NCI-H1105 (cell line): ENCODE measurements around the gene CANT1.
A peak's percentile ranks its signal among the peaks of the same experiment; 100 is the strongest.

Source experiments
- DNase-seq: peaks from one replicate; lab custom pipeline; 2025; lab: John Stamatoyannopoulos, UW

CANT1 gene

DNA sequence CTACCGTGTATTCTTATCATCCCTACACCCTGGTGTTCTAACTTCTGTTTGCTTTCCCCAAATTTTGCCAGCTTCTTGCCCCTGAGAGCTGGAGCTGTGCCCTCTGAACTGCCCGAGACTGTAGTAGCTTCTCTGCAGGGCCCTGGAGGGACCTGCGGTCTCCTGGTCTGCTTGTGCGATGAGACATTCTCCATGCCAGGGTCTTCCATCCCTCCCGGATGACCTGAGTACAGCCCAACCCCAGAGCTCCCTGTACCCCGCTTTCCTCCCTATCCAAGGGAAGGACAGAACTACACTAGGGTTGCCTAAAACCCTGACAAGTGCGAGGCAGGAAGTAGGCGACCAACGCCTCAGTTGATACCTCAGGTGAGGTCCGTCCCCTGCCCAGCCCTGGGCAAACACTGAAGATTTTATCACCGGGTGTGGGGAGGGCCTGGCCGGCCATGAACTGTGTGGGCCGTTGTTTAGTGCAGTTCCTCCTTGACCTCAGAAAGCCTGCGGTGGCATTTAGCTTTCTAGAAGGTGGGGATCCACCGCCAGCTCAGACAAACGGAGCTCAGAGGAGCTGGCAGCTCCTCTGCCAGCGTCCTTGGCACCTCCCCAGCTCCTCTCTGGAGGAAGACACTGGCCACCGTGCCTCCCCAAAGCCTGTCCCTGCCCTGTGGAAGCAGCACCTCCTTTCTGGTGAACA is 13.7 kb downstream of the CANT1 start:
- no peak for DNase-seq

DNA sequence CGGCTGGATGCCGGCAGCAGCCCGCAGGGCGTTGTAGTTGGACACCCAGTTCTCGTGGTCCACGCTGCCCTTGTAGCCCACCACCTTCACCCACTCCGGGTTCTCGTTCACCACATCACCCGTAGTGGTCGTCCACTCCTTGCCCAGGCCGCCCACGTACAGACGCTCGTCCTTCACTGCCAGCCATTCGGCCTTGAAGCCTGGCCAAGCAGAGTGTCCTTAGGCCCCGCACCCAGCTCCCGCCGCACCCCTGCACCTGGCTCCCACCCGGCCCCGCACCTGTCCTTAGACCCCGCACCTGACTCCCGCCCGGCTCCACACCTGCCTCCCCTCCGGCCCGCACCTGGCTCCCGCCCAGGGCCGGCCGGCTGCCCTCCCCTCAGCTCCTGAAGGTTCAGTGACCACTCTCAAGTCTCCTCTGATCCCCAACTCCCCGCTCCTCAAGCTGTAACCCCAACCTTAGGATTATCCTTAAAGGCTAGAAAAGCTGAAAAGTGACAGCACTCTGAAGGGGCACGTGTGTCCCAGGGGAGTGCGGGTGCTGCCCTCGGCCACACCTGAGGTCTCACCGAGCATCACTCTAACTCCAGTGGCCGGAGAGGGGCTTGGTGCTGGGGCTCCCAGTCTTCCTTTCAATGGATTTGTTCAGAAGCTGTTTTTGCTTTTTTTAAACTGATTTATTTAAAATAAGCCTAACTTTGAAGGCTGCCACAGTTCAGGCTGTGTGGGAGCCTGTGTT is 14.4 kb downstream of the CANT1 start:
- no peak for DNase-seq

DNA sequence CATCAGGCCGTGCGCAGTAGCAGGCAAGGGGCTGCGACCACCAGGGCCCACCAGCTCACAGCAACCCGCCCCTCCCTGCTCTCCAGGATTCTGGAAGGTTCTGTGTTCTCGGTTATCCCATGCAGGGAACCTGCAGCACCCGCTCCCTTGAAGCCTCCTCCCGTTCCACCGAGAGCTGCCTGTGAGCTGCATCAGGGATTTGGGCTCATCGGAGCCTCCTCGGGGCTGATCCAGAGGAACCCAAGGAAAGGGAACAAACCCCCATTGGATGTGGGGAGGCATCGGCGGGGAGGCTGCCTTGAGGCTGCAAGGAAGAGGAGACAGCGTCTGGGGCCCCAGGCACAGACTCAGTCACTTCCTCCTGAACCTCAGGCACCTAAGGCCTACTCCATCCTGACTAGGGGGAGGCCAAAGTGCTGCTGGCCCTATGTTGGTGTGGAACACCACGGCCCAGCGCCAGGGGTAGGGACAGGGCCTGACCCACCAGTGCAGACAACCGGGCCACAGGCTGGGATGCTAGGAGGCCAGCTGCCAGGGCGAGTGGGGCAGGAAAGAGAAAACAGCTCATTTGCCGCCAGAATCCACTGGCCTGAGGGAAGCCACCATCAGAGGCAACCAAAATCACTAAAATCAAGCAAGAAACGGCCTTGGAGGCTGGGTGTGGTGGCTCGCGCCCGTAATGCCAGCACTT is 15.4 kb downstream of the CANT1 start:
- no peak for DNase-seq

DNA sequence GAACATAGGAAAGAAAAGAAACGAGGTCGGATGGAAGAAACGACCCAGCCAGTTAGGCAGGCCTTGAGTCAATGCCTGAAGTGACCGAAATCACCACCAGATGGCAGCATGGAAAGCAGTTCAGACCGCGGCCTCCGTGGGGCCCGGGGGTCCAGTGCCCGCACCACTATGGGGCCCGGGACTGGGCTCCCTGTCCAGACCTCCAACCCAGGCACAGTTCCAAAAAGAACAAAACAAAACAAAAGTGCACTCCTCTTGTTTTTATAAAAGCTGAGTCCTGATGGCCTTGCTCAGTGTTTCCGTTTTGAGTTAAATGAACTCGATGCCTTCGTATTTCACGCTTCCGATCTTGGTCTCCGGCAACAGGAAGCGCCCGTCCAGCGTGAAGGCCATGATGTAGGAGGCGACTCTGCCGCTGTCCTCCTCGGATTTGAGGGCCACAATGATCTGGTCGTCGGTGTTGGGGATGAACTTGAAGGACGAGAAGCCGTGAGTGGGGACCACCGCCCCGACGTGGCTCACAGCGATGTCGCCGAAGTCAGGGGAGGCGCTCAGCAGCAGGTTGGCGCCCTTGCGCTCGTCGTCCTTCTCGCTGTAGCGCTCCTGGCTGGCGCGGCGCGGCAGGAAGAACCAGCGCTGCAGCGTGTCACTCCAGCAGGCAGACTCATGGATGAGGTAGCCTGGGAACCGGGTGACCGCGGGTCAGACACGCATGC is 16.2 kb downstream of the CANT1 start:
- DNase-seq: peak; percentile 19

DNA sequence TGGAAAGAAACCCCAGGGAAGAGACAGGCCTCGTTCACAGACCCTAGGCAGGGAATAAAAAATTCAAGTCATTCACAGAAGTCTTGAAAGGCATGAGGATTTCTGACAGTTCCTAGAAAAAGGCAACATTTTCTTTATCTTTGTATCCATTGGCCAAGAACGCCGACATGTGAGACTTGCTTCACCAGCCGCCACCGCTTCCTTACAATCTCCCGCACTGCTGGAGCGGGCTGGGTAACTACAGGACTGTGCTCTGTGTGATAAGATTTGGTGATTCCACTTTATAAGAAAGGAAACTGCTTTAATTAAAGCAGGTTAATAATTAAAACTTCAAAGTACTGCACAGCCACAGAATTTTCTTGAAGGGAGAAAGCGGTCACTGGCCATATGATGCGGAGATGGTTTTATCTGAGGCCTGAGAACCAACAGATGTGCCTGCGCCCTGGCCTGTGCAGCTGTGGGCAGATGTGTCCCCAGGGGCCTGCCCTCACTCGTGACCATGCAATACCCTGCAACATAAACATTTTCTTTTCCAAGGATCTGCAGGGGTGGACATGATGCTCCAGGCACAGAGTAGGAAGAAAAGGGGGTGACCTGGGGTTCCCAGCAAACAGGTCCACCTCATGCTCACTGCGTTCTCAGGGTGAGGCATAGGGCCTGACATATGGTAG is 16.9 kb downstream of the CANT1 start:
- no peak for DNase-seq

DNA sequence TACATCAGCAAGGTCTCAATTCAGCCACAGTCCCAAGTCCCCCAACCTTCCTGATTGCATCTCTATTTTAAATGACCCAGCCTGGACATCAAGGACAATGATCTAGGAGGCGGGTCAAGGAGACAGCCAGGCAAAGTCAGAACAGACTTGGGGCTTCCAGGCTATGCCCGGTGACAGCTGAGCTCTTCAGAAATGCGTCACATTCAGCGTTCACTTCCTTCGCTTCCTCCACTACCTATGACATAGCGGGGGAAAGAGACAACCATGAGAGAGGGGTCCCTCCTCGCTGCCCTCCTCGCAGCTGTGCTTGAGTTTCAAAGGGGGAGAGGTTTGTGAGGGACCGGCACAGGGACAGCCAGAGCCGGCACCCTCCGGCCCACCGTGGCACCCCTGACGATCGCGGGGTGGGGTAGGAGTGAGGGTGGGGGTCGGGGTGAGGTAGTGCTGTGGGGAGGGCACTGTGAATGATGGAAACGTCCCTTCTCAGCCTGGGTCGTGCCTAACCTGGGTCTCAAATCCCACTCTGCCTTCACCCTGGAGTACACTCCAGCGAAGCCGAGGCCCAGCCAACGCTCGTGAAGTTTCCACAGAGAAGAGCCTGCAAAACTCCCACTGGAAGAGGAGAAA is 17.5 kb downstream of the CANT1 start:
- no peak for DNase-seq

DNA sequence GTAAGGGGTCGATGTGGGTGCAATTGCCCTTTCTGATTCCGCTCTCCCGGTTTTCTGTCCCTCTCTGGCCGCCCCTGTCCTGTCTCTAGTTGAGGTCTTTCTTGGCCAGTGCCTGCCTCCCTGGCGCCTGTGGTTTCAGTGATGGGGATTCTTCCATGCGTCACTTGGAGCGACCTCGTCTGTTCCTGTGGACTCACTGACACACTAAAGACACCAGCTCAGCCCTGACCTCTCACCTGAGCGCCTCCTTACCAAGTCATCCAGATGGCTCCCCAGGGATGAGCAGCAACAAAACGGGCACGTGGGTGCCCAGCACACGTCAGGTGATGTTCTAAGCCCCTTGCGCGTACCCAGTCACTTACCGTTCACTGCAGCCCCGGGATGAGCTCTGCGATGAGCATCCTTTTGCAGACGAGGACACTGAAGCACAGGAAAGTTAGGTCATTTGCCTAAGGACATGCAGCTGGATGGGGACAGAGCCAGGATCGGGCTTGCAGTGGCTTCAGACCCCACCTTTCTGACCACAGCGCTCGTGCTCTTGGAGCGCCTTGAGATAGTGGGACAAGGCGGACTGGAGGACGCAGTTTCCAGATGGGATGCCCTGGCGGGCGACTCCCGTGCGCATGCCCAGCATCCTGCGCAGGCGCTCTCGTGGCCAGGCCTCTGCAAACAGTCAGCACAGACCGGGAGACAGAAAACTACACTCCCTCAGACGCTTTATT is 18.4 kb downstream of the CANT1 start:
- DNase-seq: no peak

DNA sequence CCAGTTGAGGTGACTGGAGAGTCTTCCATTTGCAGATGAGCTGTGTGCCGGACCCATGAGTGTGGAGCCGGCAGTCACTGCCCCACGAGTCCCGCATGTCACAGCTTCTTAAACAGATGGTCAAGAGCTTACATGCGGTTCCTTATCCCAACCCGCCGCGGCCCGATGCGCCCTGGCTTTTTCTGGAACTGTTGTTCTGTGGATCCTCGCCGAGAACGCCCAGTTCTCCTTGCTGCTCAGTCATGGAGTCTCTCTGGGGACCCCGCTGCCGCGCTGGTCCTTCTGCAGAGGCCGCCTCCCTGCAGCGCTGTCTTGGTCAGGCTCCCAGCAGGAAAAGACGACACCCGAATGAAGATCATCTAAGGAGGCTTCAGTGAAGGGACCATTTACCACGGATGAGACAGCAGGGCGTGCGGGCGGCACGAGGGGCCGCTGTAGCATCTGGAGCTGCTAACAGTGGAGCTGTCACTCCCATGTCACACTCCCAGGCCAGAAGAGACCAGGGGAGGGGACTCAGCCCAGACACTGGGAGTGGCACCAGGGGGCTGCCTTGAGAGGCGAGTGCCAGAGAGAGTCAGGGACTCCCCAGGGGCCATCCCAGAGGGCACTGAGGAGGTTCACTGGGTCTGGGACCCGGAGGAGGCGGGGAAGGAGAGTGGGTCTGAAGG is 19.1 kb downstream of the CANT1 start:
- no peak for DNase-seq

DNA sequence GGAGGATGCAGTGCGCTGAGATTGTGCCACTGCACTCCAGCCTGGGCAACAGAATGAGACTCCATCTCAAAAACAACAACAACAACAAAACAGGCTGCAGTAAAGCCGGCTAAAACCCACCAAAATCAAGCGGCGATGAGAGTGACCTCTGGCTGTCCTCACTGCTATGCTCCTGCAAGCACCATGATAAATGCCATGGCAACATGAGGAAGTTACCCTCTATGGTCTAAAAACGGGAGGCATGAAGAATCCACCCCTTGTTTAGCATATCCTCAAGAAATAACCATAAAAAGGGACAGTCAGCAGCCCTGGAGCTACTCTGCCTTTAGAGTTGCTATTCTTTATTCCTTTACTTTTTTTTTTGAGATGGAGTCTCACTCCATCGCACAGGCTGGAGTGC is 21.4 kb downstream of the CANT1 start:
- no peak for DNase-seq

DNA sequence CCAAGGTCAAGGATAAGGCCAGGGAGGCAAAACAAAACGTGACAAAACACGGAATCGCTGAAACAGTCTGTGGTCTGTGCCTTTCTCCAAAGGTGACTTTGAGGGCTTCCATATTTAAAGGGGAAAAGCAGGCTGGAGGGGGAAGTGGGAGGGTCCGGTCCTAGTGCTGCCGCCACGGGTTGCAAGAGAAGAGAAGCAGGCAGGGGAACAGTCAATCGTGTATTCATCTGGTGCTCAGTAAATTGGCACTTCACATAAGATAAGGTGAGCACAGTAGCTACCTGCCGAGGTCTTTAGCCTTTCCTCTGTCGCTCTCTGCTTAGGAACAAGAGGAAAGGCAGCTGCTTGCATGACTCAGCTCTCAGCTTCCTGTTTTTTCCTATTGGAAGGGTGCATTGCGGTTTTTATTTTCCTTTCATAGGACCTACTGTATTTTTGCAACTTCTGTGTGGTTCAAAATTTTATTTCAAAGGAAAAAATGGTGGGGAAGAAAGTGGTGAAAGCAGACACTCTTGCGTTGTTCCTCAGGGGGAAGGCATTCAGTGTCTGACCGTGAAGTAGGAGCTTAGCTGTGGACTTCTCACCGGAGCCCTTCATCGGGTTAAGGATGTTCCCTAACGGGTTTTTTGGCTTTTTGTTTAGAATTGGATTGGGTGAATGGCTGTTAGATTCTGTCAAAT is 22.8 kb downstream of the CANT1 start:
- DNase-seq: no peak

DNA sequence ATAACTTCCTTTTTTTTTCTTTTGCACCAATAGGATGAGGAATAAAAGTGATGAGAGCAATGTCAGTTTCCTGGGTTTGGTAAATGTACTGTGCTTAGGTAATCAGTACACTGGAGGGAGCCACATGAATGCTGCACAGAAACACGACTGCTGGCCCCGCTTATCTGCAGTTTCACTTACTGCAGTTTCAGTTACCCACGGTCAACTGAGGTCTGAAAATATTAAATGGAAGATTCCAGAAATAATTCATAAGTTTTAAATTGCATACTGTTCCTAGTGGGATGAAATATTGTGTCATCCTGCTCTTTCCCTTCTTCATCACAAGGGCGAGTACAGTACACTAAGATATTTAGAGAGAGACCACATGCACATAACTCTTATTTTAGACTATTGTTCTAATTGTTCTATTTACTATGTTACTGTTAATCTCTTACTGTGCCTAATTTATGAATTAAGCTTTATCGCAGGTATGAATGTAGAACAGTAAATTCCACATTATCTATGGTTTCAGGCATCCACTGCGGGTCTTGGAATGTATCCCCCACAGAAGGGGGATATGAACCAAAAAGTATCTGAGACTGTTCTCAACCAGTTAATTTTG is 23.4 kb downstream of the CANT1 start:
- DNase-seq: no peak

DNA sequence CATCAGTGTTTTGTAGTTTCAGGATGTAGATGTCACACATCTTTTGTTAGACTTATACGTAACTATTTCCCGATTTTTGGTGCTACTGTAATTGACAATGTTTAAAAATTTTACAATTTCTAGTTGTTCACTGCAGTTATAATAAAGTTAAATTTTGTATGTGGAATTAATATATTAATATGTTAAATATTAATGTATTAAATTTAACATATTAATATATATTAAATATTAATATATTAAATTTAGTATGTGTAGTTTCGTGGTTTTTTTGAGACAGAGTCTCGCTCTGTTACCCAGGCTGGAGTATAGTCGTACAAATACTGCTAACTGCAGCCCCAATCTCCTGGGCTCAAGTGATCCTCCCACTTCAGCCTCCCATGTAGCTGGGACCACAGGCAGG is 24.2 kb downstream of the CANT1 start:
- no peak for DNase-seq

DNA sequence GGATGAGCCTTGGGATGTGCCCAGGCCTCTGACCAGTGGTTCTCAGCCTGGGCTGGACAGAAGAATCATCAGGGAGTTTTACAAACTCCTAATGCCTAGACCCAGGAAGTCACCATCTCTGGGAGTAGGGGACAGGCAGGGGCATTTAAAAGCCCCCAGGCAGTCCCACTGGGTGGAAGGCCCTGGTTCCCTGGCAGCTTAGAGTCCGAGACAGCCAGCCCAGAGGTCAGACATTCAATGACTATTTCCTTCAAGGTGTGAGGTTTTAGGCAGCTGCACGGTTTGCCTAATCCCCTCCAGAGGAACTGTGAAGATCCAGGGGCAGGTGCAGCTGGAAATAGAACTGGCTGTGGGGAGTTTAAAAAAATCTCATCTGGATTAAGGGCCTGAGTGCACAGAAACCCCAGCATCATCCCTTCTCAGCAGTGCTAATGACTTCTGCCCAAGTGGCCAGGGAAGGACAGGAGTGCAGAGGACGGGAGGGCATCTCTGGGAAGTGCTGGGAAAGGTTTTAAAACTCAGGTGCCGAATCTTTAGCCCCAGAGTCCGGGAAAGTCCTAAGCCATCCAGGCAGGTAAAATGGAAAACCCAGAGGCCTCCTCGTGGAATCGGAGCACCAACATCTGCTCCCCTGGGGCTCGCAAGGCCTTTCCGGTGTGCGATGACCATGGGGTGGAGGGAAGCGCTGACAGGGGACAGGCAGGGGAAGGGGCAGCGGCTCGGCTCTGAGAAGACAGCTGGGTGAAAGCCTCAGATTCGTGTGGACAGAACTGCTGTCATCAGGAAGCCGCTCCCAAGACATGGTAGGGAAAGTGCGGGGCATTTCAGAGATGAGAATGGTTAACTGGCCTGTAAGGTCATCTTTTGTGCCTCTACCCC is 28.3 kb downstream of the CANT1 start:
- no peak for DNase-seq

DNA sequence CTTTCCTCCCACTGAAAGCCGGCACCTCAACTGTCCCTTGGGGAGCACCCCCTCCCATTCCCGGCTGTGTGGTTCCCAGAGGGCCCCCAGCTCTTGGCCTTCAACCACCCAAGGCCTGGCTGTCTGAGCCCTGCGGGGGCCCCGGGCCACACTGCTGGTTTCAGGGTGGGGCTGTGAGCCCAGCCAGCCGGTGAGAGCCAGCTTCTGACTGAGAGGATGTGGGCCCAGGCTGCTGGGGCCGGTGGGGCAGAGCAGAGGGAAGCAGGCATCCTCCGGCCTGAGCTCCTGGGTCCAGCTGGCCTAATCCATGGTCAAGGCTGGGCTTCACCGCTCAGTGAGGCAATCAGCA is 29.0 kb downstream of the CANT1 start:
- no peak for DNase-seq

DNA sequence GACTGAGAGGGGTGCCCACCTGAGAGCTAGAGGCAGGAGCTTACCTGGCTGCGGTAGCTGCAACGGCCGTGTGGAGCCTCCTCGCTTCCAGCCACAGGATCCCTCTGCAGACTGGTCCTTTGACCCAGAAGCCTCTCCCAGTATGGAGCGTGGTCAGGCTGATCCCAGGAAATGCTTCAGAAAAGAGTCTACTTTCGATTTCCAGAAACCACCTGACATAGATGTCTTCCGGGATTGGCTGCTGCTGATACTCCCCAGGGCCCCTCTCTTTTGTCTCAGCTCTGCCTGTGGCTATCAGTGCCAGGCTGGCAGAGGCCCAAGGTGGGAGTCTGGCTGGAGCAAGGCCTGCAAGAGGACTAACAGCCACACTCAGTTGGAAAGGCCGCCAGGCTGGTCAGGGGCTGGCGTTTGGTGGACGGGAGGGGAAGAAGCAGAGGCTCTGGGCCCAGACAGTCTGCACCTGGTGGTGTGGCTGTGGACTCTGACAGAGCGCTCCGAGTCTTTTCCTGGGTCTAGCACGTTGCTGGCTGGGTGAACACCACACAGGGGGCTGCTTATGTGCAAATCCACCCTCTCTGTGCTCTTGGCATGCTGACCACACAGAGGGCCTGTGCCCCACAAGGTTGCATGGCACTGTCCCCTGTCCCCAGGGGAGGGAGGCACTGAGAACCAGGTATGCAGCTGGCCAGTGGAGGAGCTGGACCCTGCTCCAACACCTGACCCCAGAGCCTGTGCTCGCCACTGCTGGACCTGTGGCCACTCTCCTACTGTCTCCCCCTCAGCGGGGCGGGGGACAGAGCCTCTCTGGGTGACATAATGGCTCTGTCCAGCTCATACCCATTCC is 29.6 kb downstream of the CANT1 start, which contains the start of gene LGALS3BP:
Gene LGALS3BP (minus strand): TSS at position 144 of the 844 bp plus-strand sequence. CDS start 2,732 bp downstream, outside the sequence.
- DNase-seq: peak; percentile 82

DNA sequence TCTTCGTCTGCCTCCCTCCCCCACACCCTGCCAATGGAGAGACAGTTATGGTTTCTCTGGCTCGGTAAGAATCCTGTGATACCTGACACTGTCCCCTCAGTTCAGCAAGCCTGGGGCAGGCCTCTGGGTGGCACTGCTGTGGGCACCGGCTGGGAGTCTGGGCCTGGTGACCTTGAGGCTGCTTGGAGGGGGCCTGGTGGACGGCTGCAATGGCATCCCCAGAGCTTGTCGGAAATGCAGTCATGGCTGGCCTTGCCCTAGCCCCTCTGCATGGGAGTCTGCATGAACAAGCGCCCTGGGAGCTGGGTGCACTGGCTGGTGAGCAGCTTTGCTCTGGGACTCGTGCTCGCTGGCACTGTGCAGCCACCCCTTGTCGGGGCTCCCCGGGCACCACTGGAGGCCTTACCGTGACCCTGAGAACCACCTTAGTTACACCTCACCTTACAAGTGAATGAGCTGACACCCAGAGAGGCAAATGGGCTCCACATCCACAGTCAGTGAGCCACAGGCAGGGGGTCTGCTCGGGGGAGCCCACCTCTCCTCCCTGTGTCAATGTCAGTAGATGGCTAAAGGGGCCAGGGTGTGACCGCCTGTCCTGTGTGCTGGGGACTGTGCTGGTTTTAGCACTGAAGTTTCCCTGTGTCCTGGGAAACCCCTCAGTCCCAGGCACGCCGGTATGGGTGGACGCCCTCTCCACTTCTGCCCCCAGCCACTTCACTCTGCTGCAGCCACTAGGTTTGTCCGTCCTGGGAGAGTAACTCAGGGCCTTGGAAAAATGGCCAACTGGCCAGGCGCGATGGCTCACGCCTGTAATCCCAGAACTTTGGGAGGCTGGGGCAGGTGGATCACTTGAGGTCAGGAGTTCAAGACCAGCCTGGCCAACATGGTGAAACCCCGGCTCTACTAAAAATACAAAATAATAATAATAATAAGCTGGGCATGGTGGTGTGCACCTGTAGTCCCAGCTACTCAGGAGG is 31.3 kb downstream of the CANT1 start:
- no peak for DNase-seq
